Fibroblast of skin of abdomen (primary cell): Measurements from ENCODE around the gene OCA2.
"Not testable (repeated sequence)": the region's sequence is repeated elsewhere in the genome, so short reads cannot be mapped to it uniquely, and the experiment has no call there.

Source experiments
- DNase-seq: peaks from one replicate; pipeline ENCODE4 v3.0.0-alpha.2; 2013

Gene OCA2

DNA sequence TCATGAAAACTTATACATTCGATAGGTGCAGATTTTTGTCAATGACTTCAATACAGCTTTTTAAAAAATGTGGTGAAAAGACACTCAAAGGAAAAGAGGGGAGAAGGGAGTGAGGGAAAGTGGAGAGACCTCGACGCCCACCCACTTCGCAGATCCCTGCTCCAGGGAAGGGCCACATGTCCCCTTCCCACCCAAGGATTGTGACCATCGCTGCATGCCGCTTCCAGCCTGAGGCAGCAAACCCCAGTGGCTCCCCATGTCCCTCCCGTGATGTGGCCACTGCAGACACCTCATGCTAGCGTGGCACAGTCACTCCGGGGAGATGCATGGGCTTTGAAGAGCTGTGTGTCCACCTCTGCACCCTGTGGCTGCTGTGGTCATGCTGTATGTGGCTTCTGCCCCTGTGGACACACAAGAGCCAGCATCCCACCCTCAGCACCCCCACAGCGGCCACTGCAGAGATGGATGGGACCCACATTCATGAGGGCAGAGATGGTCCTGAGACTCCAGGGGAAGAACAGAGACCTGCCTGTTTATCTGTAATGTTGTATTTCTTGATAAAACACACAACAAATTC is 230.2 kb downstream of the OCA2 start:
- no peak for DNase-seq

DNA sequence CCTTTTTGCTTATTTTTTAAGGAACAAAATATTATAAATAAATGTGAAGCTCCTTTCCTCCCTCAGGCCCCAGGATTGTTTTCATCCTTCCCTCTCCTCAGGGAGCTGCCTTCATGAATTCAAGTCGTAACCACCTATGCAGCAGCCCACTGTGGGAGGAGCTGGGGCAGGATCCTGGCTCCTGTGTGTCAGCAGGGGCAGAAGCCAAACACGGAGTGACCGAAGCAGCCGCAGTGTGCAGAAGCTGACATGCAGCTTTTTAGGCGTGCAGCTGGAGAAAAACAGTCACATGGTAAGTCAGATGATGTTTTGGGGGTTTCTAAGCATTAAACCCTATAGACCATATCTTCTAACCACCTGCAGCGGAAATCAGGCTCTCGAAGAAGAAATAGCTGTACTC is 231.3 kb downstream of the OCA2 start:
- no peak for DNase-seq

DNA sequence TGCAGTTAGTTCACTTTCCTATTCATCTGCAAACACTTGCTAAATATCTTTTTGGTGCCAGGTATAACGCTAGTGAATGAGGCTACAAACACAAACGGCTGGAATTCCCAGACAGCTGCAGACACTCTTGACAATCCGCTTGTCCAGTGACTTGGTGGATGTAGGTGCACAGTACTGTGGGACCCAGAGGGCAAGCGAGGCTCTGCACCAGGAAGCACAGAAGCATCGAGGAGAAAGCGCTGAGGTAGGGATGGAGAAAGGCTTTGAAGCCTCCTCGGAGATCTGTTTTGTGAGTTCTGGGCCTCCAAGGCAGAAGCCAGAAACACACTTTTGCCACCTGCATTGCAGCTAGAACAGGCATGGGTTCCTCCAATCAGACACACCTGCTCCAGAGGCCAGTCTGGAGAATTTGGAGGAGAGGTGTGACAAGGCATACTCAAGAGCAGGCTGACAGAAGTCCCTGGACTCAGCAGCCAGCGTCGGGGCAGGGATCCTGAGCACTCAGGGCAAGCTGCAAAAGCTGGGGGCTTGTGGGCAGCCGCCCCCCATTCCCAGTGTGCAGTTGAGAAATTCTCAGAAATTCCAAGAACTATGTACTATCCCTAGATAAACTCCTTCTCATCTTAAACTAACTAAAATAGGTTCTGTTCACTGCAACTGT is 232.5 kb downstream of the OCA2 start:
- DNase-seq, result no peak

DNA sequence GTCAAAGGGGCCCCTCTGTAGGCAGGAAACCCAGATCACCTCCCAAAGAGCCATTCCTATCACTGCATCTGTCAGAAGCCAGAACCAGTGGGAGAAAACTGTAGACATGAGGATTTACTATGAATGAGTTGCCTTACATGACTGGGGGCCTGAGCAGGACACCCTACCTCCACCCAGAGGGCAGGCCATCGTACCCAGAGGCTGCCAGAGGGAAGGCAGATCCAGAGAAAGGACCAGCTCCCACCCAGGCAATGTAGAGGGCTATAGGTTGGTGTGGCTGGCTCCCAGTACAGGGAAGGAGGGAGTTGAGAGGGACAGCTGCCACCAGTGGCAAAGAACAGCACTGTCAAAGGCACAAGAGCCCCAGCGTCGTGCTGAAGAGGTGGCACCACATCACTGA is 233.2 kb downstream of the OCA2 start:
- DNase-seq, result no peak

DNA sequence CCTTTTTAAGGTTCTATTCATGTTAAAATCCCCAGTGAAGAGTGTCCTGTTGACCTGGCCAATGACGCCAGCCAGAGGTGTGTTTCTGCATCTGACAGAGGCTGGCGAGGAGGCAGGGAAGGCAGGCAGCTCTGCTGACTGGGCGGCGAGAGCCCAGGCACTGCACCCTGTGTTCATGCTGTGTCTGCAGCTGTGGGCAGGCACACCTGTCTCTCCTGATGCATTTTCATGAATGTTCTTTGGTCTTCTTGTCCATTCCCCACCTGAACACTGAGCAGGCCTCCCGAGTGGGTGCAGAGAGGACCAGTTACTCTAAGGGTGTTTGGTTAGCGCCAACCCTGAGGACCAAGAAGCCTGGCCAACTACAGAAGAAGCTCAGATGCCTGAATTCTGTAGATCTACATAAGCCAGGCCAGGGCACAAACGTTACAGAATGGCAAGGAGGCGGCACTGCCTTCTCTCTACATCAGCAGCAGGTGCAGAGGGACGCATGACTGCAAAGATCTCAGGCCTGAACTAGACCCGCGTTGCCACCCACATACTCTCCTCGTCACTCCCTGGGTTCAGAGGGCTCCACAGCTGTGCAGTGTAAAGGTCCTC is 233.7 kb downstream of the OCA2 start:
- no peak for DNase-seq

DNA sequence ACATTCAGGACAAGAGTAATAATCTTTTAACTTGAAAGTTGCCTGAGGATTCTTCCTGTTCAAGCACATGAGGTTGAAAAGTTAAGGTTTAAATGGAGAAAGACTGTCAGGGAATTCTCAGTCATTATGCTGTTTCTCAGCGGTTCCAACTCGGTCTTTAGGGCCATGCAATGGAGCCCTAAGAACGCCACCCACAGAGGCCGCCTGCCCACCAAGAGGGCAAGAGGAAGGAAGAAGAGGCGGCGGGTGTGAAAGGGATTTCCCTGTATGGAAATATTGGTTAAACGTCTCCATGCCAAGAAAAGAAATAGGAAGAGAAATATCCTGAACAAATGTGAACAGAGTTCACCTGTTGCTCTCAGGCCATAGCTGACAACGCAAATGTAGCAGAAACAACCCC is 234.4 kb downstream of the OCA2 start:
- DNase-seq, result no peak

DNA sequence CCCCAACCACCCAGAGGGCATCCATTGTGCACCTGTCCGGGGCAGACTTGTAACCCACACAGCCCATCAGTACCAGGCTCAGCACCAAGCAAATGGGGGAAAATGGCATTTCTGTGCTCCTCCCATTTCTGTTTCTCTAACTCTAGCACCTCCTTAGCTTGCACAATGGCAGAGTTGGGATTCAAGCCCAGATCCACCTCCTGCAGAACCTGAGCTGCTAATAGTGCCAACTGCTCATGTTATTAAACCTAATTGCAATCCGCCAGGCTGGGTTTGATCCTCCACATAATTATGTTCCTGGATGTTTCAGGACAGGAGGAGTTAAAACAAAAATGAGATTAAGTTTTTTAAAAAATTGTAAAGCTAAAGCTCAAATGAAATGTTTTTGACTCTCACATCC is 235.0 kb downstream of the OCA2 start:
- DNase-seq, result no peak

DNA sequence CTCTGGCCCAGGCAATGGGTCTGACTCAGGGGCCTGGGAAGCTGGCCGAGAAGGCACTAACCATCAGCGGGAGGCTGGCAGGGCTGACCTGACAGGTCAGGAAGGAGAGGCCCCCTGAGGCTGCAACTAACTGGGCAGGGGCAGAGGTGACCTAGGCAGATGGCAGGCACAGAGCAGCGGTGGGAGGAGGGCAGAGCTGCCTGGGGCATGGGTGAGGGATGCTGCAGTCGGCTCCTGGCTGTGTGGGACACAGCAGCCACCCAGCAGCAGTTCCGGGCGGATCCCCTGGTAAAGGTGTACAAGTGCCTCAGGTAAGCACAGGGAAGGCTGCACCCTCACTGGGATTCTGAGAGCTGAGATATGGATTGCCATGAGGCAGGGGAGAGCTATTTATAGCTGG is 236.1 kb downstream of the OCA2 start:
- DNase-seq, result no peak

DNA sequence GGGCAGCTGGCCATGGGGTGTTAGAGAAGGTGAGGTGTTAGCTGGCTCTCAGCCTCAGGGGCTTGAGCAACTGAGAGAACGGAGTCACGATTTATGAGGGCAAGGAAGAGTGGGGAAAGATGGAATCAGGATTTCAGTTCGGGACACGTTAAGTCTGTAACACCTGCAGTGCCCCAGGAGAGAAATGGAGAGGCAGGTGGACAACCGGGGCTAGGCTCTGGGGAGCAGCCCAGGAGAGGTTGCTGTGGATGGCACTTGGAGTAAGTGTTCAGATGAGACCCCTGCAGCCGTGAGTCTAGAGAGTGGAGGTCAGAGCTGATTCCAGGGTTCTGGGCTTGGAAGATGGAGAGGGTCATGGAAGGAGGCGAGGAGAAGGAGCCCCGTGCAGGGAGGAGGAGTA is 237.9 kb downstream of the OCA2 start:
- no peak for DNase-seq

DNA sequence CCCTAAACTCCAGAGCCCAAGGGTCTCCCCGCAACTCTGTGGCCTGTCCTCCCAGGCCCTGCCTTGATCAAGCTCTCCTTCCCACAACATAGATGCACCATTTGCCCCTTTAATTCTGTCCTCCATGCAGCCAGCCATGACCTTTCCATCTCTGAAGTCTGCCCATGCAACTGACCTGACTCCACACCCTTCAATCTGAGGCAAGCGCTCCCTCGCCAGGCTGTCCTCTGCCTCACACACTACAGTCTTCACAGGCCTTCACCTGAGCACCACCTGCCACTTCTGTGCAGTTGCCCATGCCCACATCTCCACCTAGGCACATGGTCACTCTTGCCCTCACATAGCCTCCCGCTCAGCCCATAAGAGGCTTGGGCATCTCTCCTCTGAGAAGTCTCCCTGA is 244.0 kb downstream of the OCA2 start:
- no peak for DNase-seq

DNA sequence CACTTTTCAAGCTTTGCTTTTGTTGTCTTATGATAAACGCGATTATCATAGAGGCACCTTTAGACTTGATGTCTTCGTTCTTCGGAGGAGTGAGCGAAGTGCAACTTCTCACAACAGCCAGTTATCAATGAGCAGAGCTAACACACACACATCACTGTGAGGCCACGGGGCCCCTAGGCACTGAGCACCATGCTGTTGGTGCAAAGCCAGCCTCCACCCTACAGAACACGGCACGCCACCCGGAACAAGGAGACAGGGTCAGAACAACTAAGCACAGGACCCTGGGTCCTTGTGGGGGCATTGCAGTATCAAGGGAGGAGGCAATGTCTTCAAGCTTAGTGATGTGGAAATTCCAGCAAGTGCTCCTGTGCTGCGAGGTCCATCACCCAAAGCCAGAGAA is 244.5 kb downstream of the OCA2 start:
- no peak for DNase-seq

DNA sequence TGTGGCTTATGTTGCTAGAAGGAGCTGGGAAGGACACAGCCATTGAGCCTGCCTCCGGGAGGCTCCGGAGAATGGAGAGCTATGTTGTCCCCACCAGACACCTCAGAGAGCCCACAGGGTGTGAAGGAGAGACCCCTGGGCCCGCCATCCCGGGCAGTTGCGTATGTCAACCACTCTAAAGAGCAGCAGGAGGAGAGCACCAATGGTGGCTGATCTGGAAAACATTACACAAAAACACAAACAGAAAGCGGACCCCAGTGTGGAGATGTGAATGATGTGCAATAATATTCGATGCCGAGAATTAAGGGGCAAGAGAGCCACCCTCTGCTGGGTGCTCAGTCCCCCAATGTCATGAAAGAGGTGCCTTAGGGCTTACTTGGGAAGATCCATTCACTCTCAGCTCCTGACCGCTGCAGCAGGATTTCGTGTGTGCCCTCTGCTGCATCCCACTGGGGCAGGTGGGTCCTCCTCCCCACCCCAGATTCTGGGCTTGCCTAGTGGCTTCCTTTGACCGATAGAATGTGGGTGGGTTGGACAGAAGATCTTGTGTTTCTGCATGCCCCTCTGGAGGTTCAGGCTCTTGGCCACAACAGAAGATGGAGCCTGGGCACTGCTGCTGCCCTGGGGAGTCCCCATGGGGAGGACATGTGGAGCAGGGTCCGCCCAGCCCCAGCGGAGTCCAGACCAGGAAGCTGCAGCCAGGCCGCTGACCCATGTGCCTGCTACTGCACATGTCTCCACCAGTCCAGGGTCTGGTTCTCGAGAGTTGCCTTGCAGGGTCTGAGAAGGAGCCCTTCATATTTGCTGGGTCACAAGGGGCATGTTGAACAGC is 245.3 kb downstream of the OCA2 start:
- DNase-seq, result no peak

DNA sequence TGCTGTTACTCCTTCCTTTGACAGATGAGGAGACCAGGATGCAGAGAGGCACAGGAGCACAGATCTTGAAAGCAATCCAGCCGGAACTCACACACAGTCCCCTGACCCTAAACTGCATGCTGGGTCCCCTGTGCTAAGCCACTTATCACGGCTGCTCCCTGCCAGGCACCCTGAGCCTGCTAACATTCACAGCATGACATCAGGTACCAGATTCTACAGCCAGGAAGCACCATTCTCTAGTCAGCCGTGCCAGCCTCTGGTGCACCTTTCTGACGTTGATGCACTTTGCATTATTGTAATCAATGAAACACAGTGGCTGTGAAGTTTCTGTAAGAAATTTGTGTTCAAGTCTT is 247.3 kb downstream of the OCA2 start:
- DNase-seq, result no peak

DNA sequence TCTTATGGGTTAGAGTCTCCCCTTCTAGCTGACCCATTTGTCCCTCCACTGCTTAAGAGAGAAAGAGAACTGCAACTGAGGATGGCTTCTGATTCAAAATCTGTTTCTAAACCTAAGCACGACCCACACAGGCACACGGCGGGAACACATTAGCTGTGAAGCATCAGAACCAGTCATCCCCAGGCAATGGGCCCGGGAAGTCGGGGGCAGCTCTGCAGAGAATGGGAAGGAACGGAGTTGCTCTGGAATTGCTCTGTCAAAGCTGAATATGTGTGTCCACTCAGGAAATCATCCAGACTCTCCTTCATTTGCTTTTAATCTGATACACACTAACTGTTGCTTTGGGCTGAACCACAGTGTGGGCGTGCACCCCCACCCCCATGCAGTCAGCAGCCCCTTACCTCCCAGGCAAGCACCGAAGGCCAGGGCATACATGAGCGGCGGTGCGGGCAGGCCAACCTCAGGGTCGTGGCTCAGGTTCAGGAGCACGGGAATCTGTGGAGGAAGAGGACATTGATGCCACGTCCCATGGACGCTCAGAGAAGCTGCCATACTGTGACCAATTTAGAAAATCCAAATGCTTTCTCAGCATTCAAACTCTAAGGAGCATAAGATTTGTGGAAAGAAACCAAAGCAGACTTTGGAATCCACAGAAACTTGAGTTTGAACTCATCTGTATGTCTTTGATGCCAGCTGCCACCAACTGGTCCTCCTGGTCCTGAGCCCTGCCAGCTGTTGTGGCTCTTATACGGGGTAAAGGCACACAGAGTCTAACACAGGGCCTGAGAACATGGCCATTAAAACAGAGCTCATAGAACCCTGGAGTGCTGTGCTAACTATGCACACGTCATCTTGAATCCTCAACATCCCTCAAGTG is 247.9 kb downstream of the OCA2 start:
- DNase-seq, result no peak

DNA sequence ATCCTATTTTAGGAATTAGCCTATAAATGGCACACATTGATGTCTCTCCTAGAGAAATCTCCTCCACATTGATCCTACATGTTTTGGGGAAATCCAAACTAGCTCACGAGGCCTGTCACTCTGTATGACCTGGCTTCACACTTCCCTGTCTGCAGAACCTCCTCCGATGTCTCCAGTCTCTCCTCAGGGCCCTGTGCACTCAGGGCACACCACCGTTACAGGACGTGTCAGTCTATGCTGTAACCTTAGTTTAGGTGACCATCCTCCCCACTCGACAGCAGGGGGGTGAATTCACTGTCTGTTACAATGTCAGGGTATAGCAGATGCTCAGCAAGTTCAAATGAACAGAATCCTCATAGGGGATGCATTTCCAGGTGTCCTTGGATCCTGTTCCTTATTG is 249.1 kb downstream of the OCA2 start:
- no peak for DNase-seq

DNA sequence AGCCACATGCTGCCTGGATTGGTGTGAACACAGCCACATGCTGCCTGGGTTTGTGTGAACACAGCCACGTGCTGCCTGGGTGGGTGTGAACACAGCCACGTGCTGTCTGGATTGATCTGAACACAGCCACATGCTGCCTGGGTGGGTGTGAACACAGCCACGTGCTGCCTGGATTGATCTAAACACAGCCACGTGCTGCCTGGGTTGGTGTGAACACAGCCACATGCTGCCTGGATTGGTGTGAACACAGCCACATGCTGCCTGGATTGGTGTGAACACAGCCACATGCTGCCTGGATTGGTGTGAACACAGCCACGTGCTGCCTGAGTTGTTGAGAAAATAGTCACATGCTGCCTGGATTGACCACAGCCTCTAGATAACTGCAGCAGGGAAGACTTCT is 250.2 kb downstream of the OCA2 start:
- not testable (repeated sequence) for DNase-seq

DNA sequence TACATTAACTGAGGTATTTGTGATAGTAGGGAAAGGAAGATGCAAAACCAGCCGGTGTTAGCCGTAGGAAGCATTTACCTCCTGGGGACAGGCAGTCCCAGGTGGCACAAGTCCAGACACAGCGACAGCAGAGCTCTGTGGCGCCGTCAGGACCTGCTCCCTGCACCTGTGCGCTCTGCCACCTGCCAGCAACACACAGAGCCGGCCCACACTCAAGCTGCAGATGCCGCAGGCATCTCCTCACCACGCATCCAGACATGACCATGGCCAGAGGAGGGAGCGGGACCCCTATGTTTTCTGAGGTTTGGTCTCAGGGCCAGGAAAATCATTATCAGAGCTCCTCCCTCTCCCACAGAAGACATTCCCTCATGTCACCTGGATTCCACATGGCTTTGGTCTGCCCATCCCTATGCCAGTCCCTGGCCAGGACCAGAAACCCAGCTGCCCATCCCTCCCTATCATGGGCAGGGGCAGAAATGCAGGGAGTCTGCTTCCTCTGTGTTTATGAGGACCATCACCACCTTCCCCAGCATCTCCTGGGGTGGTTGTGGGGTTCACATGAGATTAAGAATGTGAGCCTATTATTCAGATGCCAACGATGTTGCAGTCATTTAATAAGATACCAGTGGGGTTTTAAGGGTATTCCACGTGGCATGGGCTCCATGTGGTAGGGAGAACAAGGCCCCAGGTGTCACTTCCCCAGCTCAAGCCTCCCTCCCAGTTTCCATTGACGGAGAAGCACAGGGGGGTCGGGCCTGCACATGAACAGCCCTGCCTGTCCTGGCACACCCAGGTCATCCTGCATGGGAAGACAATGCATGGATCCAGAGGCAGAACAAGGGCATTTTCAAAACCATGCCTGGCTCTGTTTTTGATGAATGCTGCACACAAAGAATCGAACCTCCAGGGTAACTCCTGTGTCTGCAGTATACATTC is 251.1 kb downstream of the OCA2 start:
- DNase-seq, result no peak

DNA sequence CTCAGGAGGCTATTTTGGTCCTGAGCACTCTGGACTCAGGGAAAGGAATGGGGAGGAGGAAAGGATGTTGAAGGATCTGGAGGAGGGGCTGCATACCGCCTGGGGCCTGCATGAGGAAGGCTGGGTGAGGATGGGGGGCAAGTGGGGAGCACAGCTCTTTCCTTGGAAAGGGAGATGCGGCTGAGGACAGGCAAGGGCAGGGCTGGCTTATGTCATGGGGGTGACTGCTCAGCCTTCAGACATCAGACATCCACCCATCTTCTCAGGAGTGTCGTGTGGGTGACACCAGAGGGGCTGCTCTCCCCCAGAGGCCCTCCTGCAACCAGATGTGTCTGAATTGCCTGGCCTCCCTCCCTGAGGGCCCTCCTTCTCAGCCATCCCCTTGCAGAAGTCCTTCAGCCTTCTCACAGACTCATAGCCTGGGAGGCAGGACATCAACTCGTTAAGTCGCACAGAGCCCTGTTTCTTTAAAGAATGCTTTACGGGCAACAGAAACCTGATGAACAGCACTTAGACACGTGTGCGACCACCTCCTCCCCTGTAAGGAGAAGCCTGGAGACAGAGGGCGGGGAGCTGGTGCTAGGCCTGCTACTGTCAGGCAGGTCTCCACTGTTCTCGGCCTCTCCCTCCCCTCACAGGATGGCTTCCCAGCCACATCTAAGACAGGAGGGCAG is 252.3 kb downstream of the OCA2 start:
- no peak for DNase-seq

DNA sequence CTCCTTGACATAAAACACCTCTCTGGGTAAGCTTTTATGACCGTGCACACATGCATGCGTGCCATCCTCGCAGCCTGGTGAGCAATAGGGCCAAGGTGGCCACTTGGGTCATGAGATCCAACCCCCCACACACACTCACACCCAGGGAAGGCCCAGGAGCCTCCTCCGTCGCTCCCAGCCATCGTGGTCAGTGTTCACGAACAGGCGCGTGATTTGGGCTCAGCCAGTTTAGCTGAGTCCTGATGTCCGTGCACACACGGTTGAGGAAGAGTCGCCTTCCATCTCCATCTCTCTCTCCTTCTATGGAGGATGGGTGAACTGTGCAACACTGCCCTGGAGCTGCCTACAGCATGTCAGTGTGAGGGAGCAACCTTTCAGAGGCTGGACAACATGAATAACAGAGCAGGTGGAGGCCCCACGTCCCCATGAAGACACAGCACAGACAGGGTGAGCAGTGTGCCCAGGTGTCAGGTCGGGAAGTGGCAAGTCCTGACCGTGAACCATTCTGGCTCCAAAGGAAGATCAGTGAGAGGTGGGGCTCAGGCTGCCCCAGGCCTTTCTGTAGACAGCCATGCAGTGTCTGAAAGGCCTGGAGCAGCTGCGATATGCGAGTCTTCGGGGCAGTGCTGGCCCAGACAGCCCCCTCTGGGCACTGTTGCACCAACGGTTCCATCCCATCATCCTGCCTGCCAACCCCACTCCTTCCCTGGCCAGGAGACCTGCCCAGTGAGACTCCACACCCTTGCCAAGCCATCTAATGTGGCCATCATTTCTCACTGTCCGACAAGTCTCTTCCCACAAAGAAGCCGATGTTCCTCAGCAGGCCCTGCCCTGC is 253.4 kb downstream of the OCA2 start:
- DNase-seq, result no peak
